ENCODE measurements around the gene PPP2R2C.

Gene PPP2R2C

GRCh38 chr4:6366581-6366980, 105.8 kb downstream of the PPP2R2C start:
- Histone ChIP-seq H3K4me3 (no peak overlapping the region), H3K27ac (no peak overlapping the region)
- no peak for TF ChIP-seq CTCF (IDR thresholded peaks at IDR 0.05)
- no peak for DNase-seq (ENCODE audit: low spot score)

GRCh38 chr4:6365545-6366086, 106.8 kb downstream of the PPP2R2C start:
- DNase-seq (ENCODE audit: low spot score) = no peak
- TF ChIP-seq CTCF (IDR thresholded peaks at IDR 0.05) = no peak

DNA sequence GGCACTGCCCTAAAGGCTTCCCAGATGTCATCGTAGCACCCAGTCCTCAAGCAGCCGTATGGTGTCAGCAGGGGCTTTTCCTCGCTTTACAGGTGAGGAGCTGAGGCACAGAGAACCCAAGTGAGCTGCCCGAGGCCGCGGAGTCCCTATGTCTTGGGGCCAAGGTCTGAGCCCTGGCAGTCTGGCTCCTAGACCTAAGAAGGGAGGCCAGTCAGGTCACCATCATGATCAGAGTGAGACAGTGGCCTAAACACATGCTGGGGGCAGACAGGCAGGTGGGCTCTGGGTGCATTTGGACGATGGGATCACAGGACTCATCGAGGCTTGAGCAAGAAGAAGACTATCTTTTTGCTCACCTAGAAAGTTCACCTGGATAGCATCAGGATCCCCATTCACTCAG, 107.8 kb downstream of the PPP2R2C start:
- DNase-seq (ENCODE audit: low spot score) = no peak
- Histone ChIP-seq H3K4me3 (no peak overlapping the region), H3K27ac (no peak overlapping the region)
- TF ChIP-seq CTCF (IDR thresholded peaks at IDR 0.05) = no peak

More at GRCh38 chr4:6365545-6366086, 106.8 kb downstream of the PPP2R2C start:
- Histone ChIP-seq H3K4me3 (no peak overlapping the region), H3K27ac (no peak overlapping the region)

DNA sequence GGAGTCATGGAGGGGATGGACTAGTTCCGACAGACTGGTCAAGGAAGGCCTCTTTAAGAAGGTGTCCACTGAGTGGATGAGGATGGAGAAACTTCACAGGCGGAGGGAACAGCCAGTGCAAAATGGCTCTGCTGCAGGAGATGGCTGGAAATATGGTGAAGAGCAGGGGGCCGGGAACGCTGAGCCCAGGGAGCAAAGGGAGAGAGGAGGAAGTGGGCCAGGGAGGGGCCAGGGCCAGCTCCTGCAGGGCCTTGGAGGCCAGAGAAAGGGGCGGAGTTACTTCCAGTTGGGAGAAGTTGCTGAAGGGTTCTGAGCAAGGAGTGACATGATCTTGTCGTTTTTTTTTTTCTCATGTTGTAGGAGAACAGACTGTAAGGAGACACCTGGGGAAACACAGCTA, 108.3 kb downstream of the PPP2R2C start:
- DNase-seq (ENCODE audit: low spot score) = no peak
- Histone ChIP-seq H3K4me3 (no peak overlapping the region), H3K27ac (no peak overlapping the region)
- TF ChIP-seq CTCF (IDR thresholded peaks at IDR 0.05) = no peak

DNA sequence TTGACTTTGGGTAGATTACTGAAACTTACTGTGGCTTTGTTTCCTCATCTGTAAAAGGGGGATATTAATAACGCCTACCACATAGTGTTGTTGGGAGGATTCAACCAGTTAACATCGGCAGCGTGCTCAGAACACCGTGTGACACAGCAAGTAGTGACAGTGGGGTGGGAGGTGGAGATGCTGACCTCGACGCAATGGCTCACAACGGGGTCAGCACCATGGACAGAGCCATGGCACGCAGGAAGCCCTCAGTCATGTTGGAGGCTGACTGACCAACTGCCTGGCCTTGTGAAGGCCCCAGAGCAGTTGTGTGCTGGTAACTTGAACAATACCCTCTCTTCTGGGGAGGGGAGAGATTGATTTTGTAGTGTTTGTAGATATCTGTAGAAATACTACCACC, 109.5 kb downstream of the PPP2R2C start:
- no peak overlapping the region for H3K27ac ChIP-seq
- no peak overlapping the region for H3K4me3 ChIP-seq
- no peak for DNase-seq (ENCODE audit: low spot score)
- no peak for TF ChIP-seq CTCF (IDR thresholded peaks at IDR 0.05)

DNA sequence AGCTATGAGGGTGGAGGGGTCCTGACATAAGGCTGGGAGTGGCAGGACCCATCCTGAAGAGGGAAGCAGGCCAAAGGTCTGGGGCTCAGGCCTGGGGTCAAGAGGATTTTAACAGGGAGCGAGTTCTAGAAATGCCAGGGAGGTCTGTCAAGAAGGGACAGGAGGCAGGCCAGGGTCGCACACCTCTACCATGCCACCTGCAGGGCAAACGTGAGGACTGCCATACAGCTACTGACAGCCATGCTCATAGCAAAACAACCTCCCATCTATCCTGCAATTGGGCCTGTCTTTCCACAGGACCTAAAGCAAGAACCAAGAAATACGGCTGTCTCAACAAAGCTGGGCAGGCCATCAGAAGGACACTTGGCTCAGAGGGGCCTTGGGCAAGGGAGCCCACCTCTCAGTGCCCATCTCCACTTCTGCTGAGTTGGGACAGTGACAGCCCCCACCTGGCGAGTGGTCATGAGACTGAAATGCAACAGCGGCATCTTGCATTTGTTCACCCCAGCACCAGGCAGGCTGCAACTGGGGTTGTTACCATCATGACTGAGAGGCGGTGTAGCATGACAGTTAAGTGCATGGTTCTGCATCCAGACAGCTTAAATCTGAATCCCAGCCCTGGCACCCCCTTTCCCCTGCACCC, 110.0 kb downstream of the PPP2R2C start:
- Histone ChIP-seq H3K27ac (no peak overlapping the region), H3K4me3 (no peak overlapping the region)
- no peak for TF ChIP-seq CTCF (IDR thresholded peaks at IDR 0.05)
- DNase-seq (ENCODE audit: low spot score) = no peak

DNA sequence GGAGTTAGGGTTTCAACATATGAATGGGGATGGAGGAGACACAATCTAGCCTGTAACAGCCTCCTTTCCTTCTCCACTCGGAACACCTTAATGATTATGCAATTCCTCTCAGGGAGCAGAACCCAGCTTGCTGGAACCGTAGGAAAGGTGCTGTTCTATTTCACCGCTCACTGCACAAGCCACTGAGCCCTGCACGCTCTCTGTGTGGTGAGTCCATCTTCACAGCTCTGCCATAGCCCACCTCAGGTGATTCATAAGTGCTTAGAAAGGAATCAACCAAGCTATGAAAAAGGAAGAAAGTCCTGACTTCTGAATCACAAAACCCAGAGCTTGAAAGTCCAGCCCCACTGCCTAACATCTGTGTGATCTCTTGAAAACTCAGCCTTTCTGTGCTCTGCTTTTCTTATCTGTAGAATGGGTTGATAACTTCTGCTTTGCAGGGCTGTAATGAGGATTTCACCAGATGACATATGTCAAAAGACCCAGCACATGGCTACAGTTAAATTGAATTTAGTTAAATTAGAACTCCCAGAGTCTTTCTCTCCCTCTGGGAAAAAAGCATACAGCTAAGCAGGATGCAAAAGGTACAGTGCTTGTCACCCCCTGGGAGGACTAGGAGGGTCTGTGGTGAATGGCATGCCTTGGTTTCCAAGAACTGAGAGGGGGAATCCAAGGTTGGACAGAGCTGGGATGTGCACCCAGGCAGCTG, 111.2 kb downstream of the PPP2R2C start:
- no peak for DNase-seq (ENCODE audit: low spot score)
- no peak overlapping the region for H3K27ac ChIP-seq
- no peak for TF ChIP-seq CTCF (IDR thresholded peaks at IDR 0.05)
- H3K4me3 ChIP-seq = no peak overlapping the region
